ENCODE data around the gene ZNF732. TPM values are rescaled to one million over a fixed set of nuclear protein-coding genes. Genes with fewer than 3 reads are reported as not detected.

Gene ZNF732
- polyA plus RNA-seq, 1 donor from 2014 or later, result 0.26 TPM

DNA sequence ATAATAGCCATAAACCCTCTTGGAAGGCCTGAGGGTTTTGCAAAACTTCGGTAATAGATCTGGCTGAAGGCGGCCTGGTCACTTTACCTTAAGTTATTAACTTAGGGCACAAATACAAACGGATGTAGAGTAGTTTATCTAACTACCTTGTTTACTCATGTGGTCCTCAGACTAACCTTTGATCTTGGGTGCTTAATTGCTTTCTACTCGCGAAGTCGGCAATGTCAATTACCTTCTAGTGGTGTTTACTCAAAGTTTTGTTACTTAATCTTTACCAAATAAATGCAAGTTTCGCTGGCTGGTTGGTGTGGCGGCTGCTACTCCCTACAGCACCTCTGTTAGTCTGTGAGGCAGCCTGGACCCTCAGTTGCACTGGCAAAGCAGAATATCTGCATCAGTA lies 23.5 kb upstream of the ZNF732 start:
- H4K20me1 ChIP-seq (ENCODE audit: insufficient read depth), result no peaks in the 10 kb centered on the region
- no peaks in the 10 kb centered on the region for H3K9me3 ChIP-seq (ENCODE audit: low read length)
- no peak overlapping the region for H3K4me3 ChIP-seq (ENCODE audit: low read length)
- H3K36me3 ChIP-seq (ENCODE audit: insufficient read depth, low read length), result no peaks in the 10 kb centered on the region
- H3K9me2 ChIP-seq (ENCODE audit: insufficient read depth, low read length), result no peaks in the 10 kb centered on the region
- H3K9ac ChIP-seq (ENCODE audit: low read length), result no peak overlapping the region
- no peaks in the 10 kb centered on the region for H3K79me2 ChIP-seq (replicated peaks; ENCODE audit: insufficient read depth, low read length)
- no peak overlapping the region for H3K27ac ChIP-seq (ENCODE audit: low read length)
- H3K4me2 ChIP-seq (ENCODE audit: low read length), result no peak overlapping the region
- no peak overlapping the region for H2AFZ ChIP-seq (ENCODE audit: low read depth, low read length)
- no peaks in the 10 kb centered on the region for H3K27me3 ChIP-seq (ENCODE audit: insufficient read depth, low read depth, low read length)
- TF ChIP-seq REST (IDR thresholded peaks at IDR 0.05; ENCODE audit: borderline replicate concordance), result no peak
- TF ChIP-seq, protein P1, sequence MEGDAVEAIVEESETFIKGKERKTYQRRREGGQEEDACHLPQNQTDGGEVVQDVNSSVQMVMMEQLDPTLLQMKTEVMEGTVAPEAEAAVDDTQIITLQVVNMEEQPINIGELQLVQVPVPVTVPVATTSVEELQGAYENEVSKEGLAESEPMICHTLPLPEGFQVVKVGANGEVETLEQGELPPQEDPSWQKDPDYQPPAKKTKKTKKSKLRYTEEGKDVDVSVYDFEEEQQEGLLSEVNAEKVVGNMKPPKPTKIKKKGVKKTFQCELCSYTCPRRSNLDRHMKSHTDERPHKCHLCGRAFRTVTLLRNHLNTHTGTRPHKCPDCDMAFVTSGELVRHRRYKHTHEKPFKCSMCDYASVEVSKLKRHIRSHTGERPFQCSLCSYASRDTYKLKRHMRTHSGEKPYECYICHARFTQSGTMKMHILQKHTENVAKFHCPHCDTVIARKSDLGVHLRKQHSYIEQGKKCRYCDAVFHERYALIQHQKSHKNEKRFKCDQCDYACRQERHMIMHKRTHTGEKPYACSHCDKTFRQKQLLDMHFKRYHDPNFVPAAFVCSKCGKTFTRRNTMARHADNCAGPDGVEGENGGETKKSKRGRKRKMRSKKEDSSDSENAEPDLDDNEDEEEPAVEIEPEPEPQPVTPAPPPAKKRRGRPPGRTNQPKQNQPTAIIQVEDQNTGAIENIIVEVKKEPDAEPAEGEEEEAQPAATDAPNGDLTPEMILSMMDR (IDR thresholded peaks at IDR 0.05; ENCODE audit: poor library complexity, severe bottlenecking), result no peak
- no peak for TF ChIP-seq TAF1 (IDR thresholded peaks at IDR 0.05; ENCODE audit: low read depth)
- TF ChIP-seq MXI1 (conservative IDR thresholded peaks at IDR 0.05; ENCODE audit: poor library complexity, severe bottlenecking), result no peak
- TF ChIP-seq RAD21 (conservative IDR thresholded peaks at IDR 0.05), result no peak
- TF ChIP-seq EP300 (conservative IDR thresholded peaks at IDR 0.05; ENCODE audit: poor library complexity, severe bottlenecking), result no peak
- TF ChIP-seq EZH2 (IDR thresholded peaks at IDR 0.05; ENCODE audit: borderline replicate concordance, insufficient read depth, low read length, poor library complexity, severe bottlenecking), result no peak
- no peak for TF ChIP-seq POLR2AphosphoS5 (IDR thresholded peaks at IDR 0.05)
- TF ChIP-seq SMC3 (conservative IDR thresholded peaks at IDR 0.05; ENCODE audit: poor library complexity), result no peak
- no peaks in the 10 kb centered on the region for H3F3A ChIP-seq (ENCODE audit: insufficient read depth, low read length, poor library complexity, severe bottlenecking)

- no peak overlapping the region for H3K9ac ChIP-seq (ENCODE audit: low read length)
- H3K36me3 ChIP-seq (ENCODE audit: insufficient read depth, low read length), result no peaks in the 10 kb centered on the region
- H3K9me2 ChIP-seq (ENCODE audit: insufficient read depth, low read length), result no peaks in the 10 kb centered on the region
- no peaks in the 10 kb centered on the region for H3K9me3 ChIP-seq (ENCODE audit: low read length)
- no peaks in the 10 kb centered on the region for H3K27me3 ChIP-seq (ENCODE audit: insufficient read depth, low read depth, low read length)
- no peaks in the 10 kb centered on the region for H3K79me2 ChIP-seq (replicated peaks; ENCODE audit: insufficient read depth, low read length)
- H4K20me1 ChIP-seq (ENCODE audit: insufficient read depth), result no peaks in the 10 kb centered on the region
- H3K4me2 ChIP-seq (ENCODE audit: low read length), result no peak overlapping the region
- no peak overlapping the region for H3K27ac ChIP-seq (ENCODE audit: low read length)
- no peak overlapping the region for H2AFZ ChIP-seq (ENCODE audit: low read depth, low read length)
- no peaks in the 10 kb centered on the region for H3F3A ChIP-seq (ENCODE audit: insufficient read depth, low read length, poor library complexity, severe bottlenecking)
- H3K4me3 ChIP-seq (ENCODE audit: low read length), result no peak overlapping the region
- TF ChIP-seq EP300 (conservative IDR thresholded peaks at IDR 0.05; ENCODE audit: poor library complexity, severe bottlenecking), result no peak
- TF ChIP-seq REST (IDR thresholded peaks at IDR 0.05; ENCODE audit: borderline replicate concordance), result no peak
- TF ChIP-seq SMC3 (conservative IDR thresholded peaks at IDR 0.05; ENCODE audit: poor library complexity), result no peak
- TF ChIP-seq POLR2AphosphoS5 (IDR thresholded peaks at IDR 0.05), result no peak
- no peak for TF ChIP-seq EZH2 (IDR thresholded peaks at IDR 0.05; ENCODE audit: borderline replicate concordance, insufficient read depth, low read length, poor library complexity, severe bottlenecking)
- no peak for TF ChIP-seq RAD21 (conservative IDR thresholded peaks at IDR 0.05)
- no peak for TF ChIP-seq MXI1 (conservative IDR thresholded peaks at IDR 0.05; ENCODE audit: poor library complexity, severe bottlenecking)
- TF ChIP-seq, protein P1 (IDR thresholded peaks at IDR 0.05; ENCODE audit: poor library complexity, severe bottlenecking), result no peak
- no peak for TF ChIP-seq TAF1 (IDR thresholded peaks at IDR 0.05; ENCODE audit: low read depth)
Measured at GRCh38 chr4:314296-314903, 9.1 kb upstream of the ZNF732 start.

Data from neural cell (in vitro differentiated cells).